Dermis blood vessel endothelial cell (primary cell): ENCODE measurements around the gene C1QTNF6. TPM values are rescaled to one million over a fixed set of nuclear protein-coding genes. Genes with fewer than 3 reads are reported as not detected.

ENCODE experiments used
- DNase-seq: peaks from one replicate; pipeline ENCODE4 v3.0.0; 2010
- total RNA-seq: library from RNA; depleted of rRNA; stranded (reverse); fragments of >200 nt; gene quantifications from 2 replicates; pipeline ENCODE4 v1.2.3, GENCODE V29; 2014

The C1QTNF6 gene
- total RNA-seq, 1 donor from 2014 or later, result 3.1 TPM

GRCh38 chr22:37160027-37160426 lies 28.0 kb downstream of the C1QTNF6 start:
- no peak for DNase-seq

- DNase-seq, result no peak
Observed at GRCh38 chr22:37158963-37159290, 29.1 kb downstream of the C1QTNF6 start.

GRCh38 chr22:37157516-37158285 lies 30.3 kb downstream of the C1QTNF6 start:
- no peak for DNase-seq

DNA sequence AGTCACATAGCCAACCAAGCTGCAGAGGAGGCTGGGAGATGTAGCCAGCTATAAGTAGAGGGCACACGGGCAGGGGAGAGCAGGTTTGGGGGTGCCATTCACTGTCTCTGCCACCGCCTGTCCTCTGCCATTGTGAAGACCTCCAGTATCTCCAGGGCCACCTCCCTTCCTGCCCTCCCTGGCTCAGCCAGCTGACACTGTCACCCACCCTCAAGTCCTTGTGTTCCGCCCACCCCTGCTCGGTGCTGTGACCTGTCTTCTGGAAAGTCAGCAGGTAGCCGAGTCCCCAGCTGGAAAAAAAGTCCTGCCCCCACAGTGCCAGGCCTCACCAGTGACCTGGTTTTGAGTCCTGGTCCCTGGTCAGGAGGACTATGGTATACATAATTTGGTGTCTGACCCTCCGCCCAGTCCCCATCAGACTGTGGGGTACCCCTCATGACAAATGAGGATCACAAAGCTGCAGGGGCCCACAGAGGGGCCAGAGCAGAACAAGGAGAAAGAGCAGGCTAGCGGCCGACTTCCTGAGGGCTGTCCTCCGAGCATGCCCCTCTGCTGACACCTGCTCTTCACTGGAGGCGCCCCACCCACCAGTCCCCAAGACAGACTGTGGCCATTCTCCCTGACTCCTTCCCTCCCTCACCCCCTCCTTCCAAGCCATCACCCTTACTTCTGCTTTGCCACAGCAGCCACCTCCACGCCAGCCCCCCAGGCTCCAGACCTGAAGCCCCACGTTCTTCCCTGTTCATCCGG lies 31.2 kb downstream of the C1QTNF6 start:
- no peak for DNase-seq

GRCh38 chr22:37155971-37156370 lies 32.1 kb downstream of the C1QTNF6 start:
- no peak for DNase-seq

- peak; percentile 19 for DNase-seq
Observed at GRCh38 chr22:37154925-37155712, 32.9 kb downstream of the C1QTNF6 start.

- DNase-seq, result no peak
Observed at GRCh38 chr22:37153901-37154300, 34.1 kb downstream of the C1QTNF6 start.

DNA sequence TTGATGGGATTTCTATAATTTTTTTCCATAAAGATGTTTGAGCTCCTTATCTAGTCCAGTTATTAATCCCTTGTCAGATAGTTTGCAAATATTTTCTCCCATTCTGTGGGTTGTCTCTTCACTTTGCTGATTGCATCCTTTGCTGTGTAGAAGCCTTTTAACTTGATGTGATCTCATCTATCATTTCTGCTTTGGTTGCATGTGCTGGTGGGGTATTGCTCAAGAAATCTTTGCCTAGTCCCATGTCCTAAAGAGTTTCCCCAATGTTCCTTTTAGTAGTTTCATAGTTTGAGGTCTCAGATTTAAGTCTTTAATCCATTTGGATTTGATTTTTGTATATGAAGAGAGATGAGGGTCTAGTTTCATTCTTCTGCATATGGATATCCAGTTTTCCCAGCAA lies 36.6 kb downstream of the C1QTNF6 start:
- DNase-seq, result no peak

DNA sequence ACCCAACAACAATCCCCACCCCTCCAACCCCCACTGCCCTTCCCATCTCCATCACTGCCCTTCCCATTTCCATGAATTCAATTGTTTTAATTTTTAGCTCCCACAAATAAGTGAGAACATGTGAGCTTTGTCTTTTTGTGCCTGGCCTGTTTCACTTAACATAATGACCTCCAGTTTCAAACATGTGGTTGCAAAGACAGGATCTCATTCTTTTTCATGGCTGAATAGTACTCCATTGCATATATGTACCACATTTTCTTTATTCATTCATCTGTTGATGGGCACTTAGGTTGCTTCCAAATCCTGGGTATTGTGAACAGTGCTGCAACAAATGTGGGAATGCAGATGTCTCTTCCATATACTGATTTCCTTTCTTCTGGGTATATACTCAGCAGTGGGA lies 37.3 kb downstream of the C1QTNF6 start:
- DNase-seq, result no peak

DNA sequence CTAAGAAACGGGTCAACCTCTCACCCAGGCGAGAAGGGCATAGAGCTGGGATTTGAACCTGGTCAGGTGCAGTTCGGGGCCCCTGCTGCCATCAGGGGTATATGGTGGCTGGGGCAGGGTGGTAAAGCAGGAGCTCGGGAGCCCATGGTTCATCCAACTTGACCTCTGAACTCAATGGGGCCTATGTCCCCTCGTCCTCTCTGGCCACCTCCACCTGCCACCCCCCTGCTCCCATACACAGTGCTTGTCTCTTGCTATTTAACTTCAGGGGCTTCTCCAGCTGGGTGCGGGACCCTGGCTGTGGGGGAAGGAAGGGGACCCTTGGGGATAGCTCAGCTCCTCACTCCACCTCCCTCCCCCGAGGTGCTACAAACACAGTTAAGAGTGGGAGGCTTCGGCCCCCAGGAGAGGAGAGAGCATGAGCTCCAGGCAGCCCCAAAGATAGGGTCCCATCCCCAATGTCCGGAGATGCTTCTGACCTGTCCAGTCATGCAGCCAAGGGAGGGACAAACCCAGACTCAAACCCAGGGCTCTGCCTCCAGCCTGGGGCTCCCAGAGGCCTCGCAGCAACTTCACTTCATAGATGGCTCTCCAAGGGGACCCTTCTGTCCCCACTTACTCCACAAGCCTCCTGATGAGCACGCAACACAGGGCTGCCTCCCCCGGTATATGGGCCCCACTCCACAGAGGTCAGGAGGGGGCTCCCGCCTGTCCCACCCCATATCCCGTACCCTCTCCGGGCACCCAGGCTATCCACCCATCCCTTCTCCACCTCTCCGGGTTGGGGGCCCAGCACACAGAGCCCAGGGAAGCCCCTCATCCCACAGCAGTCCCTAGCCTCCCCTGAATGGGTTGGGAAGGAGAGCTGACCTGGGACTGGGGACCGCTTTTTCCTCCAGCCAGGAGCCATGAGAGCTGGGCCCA lies 39.0 kb downstream of the C1QTNF6 start:
- no peak for DNase-seq

- no peak for DNase-seq
Observed at GRCh38 chr22:37148031-37148651, 39.9 kb downstream of the C1QTNF6 start.

GRCh38 chr22:37147186-37147990 lies 40.7 kb downstream of the C1QTNF6 start:
- DNase-seq, result no peak

DNA sequence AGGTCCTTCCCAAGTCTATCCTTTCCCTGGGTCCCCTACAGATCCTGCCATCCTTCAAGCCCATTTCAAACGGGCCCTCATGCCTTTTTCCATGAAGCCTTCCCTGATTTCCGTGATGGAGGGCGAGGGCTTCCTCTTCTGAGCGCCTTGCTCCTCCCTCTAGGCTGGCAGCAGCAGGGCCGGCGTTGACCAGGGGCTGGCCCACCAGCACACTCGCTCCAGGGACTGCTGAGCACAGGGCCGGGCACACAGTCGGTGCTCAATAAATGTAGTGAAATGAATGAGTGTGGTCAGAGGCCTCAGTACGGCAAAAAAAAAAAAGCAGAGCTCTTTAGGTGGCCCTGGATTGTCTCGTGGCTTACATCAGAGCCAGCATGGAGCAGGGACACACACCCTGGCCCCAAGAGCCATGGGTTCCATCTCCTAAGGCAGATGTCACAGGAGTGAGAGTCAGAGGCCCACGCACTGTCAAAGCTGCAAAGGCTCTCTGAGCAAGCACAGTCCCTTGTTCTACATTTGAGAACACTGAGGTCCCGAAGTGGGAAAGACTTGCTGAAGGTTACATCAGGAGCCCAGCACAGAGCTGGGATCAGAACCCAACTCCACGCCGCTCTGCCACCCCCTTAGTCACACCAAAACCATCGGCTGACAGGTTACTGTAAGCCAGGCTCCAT lies 41.4 kb downstream of the C1QTNF6 start:
- DNase-seq, result no peak

DNA sequence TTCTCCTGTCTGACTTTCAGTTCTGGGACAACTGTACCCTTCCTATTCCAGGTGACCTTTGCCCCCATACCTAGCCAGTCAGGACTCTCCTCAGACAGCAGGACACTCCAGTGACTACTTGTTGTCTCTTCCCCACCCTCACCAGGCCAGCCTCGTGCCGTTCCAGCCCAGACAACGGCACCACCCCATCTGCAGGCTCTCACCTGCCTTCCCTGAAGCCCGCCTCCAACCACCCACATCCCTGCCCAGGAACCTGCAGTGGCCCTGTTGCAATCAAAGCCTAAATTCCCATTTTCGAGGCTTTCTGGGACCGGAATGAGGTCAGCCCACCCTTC lies 42.0 kb downstream of the C1QTNF6 start:
- DNase-seq, result no peak

- no peak for DNase-seq
Observed at GRCh38 chr22:37145180-37146050, 42.6 kb downstream of the C1QTNF6 start.

GRCh38 chr22:37144180-37144554 lies 43.9 kb downstream of the C1QTNF6 start:
- no peak for DNase-seq

- no peak for DNase-seq
Observed at GRCh38 chr22:37141971-37142370, 46.1 kb downstream of the C1QTNF6 start.

DNA sequence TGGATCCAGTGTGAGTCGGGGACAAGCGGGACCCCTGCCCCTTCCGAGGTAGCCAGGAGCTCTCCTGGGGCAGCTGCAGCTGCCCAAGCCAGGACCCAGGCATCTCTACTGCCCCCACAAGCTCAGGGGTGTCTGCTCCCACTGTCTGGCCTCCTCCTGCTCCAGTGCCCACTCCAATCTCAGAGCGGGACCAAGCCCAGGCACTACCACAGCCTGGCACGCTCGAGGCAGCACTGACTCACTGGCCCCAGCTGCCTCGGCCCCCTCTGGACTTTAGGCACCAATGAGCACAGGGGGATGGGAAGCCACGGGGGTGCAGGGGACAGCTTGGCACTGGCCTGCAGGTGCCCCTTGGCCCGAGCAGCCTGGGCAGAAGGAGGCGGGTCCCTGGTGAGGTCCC lies 46.6 kb downstream of the C1QTNF6 start:
- no peak for DNase-seq

GRCh38 chr22:37140686-37141323 lies 47.2 kb downstream of the C1QTNF6 start:
- DNase-seq, result no peak
